ENCODE data around the gene CDCA8. TPM values are rescaled to one million over a fixed set of nuclear protein-coding genes. Genes with fewer than 3 reads are reported as not detected.

Gene CDCA8
- total and polyA plus RNA-seq, 2 experiments from 2014 or later: 31.6 to 37.9 TPM

DNA sequence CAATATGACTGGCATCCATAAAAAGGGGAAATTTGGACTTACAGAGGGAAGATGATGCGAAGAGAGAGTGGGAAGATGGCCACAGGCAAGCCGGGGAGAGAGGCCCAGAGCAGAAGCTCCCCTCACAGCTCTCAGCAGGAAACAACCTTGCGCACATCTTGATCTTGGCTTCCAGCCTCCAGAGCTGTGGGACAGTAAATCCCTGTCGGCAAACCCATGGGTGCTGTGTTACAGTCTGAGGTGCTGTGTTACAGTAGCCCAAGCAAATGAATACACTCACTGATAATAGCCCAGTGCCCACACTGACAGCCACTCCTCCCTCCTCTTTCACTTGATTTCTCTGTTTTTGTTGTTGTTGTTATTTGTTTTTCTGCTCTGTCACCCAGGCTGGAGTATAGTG is 22.4 kb downstream of the CDCA8 start:
- Histone ChIP-seq H2AFZ (no peak overlapping the region), H3K79me2 (replicated peaks; ENCODE audit: insufficient read depth) (no peaks in the 10 kb centered on the region), H3K9me2 (ENCODE audit: insufficient read depth) (no peaks in the 10 kb centered on the region), H3K36me3 (ENCODE audit: insufficient read depth) (0 out of 2 replicates have a peak, but pooled peaks cover under 1% of the 10 kb centered on the region), H3K27me3 (ENCODE audit: insufficient read depth) (no peaks in the 10 kb centered on the region), H3K4me2 (no peak overlapping the region), H3K4me3 (no peak overlapping the region), H4K20me1 (replicated peaks; ENCODE audit: insufficient read depth) (0 out of 2 replicates have a peak, but pooled peaks cover 4% of the 10 kb centered on the region), H3K4me1 (ENCODE audit: insufficient read depth) (no peaks in the 10 kb centered on the region), H3F3A (replicated peaks; ENCODE audit: low read depth) (no peaks in the 10 kb centered on the region), H3K27ac (ENCODE audit: low read depth) (no peak overlapping the region)
- Mint-ChIP-seq H3K9me3 (no peaks in the 10 kb centered on the region), H3K4me1 (peaks cover 3% of the 10 kb centered on the region; the same call in 2 of the 3 replicates), H3K4me3 (no peak overlapping the region), H3K27me3 (ENCODE audit: insufficient read depth, low read depth, poor library complexity) (peaks cover 1% of the 10 kb centered on the region), H3K27ac (no peak overlapping the region), H3K36me3 (ENCODE audit: low read depth) (peaks cover 4% of the 10 kb centered on the region)
- TF ChIP-seq EZH2 (IDR thresholded peaks at IDR 0.05; ENCODE audit: low read depth, unreplicated experiment) (no peak), CREB1 (CRISPR knock-in tag; IDR thresholded peaks at IDR 0.05; ENCODE audit: low read depth) (no peak), POLR2AphosphoS5 (IDR thresholded peaks at IDR 0.05; ENCODE audit: low read depth) (no peak), NANOG (IDR thresholded peaks at IDR 0.05; ENCODE audit: borderline replicate concordance) (no peak), CTCF (conservative IDR thresholded peaks at IDR 0.05; ENCODE audit: low read depth in 2 of 2) (no peak), STAT1 (IDR thresholded peaks at IDR 0.05; ENCODE audit: unreplicated experiment) (no peak), ZNF331 (CRISPR knock-in tag; IDR thresholded peaks at IDR 0.05; ENCODE audit: low read depth) (no peak), EZH2phosphoT487 (IDR thresholded peaks at IDR 0.05; ENCODE audit: unreplicated experiment) (no peak), JUNB (IDR thresholded peaks at IDR 0.05; ENCODE audit: unreplicated experiment) (no peak), ZNF114 (CRISPR knock-in tag; IDR thresholded peaks at IDR 0.05) (no peak)
- TF ChIP-seq, protein P1, sequence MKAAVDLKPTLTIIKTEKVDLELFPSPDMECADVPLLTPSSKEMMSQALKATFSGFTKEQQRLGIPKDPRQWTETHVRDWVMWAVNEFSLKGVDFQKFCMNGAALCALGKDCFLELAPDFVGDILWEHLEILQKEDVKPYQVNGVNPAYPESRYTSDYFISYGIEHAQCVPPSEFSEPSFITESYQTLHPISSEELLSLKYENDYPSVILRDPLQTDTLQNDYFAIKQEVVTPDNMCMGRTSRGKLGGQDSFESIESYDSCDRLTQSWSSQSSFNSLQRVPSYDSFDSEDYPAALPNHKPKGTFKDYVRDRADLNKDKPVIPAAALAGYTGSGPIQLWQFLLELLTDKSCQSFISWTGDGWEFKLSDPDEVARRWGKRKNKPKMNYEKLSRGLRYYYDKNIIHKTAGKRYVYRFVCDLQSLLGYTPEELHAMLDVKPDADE (IDR thresholded peaks at IDR 0.05): no peak
- TF ChIP-seq, protein P2, sequence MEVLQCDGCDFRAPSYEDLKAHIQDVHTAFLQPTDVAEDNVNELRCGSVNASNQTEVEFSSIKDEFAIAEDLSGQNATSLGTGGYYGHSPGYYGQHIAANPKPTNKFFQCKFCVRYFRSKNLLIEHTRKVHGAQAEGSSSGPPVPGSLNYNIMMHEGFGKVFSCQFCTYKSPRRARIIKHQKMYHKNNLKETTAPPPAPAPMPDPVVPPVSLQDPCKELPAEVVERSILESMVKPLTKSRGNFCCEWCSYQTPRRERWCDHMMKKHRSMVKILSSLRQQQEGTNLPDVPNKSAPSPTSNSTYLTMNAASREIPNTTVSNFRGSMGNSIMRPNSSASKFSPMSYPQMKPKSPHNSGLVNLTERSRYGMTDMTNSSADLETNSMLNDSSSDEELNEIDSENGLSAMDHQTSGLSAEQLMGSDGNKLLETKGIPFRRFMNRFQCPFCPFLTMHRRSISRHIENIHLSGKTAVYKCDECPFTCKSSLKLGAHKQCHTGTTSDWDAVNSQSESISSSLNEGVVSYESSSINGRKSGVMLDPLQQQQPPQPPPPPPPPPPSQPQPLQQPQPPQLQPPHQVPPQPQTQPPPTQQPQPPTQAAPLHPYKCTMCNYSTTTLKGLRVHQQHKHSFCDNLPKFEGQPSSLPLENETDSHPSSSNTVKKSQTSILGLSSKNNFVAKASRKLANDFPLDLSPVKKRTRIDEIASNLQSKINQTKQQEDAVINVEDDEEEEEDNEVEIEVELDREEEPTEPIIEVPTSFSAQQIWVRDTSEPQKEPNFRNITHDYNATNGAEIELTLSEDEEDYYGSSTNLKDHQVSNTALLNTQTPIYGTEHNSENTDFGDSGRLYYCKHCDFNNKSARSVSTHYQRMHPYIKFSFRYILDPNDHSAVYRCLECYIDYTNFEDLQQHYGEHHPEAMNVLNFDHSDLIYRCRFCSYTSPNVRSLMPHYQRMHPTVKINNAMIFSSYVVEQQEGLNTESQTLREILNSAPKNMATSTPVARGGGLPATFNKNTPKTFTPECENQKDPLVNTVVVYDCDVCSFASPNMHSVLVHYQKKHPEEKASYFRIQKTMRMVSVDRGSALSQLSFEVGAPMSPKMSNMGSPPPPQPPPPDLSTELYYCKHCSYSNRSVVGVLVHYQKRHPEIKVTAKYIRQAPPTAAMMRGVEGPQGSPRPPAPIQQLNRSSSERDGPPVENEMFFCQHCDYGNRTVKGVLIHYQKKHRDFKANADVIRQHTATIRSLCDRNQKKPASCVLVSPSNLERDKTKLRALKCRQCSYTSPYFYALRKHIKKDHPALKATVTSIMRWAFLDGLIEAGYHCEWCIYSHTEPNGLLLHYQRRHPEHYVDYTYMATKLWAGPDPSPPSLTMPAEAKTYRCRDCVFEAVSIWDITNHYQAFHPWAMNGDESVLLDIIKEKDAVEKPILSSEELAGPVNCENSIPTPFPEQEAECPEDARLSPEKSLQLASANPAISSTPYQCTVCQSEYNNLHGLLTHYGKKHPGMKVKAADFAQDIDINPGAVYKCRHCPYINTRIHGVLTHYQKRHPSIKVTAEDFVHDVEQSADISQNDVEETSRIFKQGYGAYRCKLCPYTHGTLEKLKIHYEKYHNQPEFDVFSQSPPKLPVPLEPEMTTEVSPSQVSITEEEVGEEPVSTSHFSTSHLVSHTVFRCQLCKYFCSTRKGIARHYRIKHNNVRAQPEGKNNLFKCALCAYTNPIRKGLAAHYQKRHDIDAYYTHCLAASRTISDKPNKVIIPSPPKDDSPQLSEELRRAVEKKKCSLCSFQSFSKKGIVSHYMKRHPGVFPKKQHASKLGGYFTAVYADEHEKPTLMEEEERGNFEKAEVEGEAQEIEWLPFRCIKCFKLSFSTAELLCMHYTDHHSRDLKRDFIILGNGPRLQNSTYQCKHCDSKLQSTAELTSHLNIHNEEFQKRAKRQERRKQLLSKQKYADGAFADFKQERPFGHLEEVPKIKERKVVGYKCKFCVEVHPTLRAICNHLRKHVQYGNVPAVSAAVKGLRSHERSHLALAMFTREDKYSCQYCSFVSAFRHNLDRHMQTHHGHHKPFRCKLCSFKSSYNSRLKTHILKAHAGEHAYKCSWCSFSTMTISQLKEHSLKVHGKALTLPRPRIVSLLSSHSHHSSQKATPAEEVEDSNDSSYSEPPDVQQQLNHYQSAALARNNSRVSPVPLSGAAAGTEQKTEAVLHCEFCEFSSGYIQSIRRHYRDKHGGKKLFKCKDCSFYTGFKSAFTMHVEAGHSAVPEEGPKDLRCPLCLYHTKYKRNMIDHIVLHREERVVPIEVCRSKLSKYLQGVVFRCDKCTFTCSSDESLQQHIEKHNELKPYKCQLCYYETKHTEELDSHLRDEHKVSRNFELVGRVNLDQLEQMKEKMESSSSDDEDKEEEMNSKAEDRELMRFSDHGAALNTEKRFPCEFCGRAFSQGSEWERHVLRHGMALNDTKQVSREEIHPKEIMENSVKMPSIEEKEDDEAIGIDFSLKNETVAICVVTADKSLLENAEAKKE (CRISPR knock-in tag; IDR thresholded peaks at IDR 0.05): no peak
- TF ChIP-seq, protein P3, sequence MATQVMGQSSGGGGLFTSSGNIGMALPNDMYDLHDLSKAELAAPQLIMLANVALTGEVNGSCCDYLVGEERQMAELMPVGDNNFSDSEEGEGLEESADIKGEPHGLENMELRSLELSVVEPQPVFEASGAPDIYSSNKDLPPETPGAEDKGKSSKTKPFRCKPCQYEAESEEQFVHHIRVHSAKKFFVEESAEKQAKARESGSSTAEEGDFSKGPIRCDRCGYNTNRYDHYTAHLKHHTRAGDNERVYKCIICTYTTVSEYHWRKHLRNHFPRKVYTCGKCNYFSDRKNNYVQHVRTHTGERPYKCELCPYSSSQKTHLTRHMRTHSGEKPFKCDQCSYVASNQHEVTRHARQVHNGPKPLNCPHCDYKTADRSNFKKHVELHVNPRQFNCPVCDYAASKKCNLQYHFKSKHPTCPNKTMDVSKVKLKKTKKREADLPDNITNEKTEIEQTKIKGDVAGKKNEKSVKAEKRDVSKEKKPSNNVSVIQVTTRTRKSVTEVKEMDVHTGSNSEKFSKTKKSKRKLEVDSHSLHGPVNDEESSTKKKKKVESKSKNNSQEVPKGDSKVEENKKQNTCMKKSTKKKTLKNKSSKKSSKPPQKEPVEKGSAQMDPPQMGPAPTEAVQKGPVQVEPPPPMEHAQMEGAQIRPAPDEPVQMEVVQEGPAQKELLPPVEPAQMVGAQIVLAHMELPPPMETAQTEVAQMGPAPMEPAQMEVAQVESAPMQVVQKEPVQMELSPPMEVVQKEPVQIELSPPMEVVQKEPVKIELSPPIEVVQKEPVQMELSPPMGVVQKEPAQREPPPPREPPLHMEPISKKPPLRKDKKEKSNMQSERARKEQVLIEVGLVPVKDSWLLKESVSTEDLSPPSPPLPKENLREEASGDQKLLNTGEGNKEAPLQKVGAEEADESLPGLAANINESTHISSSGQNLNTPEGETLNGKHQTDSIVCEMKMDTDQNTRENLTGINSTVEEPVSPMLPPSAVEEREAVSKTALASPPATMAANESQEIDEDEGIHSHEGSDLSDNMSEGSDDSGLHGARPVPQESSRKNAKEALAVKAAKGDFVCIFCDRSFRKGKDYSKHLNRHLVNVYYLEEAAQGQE (IDR thresholded peaks at IDR 0.05; ENCODE audit: unreplicated experiment): no peak
- DNase-seq (ENCODE audit: low spot score) (no peak), ATAC-seq (no peak)
